Mesenteric fat pad (tissue), 1 donor: ENCODE data around the gene NF1. TPM values are rescaled to one million over a fixed set of nuclear protein-coding genes. Genes with fewer than 3 reads are reported as not detected.
"Not testable (repeated sequence)": the region's sequence is repeated elsewhere in the genome, so short reads cannot be mapped to it uniquely, and the experiment has no call there.

Source experiments
- DNase-seq: peaks from one replicate; pipeline ENCODE4 v3.0.0-alpha.2; 2020; ENCODE audit warnings: low spot score
- total RNA-seq: library from RNA; stranded (reverse); fragmentation: NEBNext Ultra II Directional; extraction: Animal tissue kit (Norgen Biotek cat#: 25700); gene quantifications from one replicate; pipeline ENCODE4 v1.2.1, GENCODE V29; 2021
- donor health status: DM: yes; HTN: yes; CAD: no.

NF1 gene
- total RNA-seq, 1 donor from 2014 or later: 55.8 TPM

DNA sequence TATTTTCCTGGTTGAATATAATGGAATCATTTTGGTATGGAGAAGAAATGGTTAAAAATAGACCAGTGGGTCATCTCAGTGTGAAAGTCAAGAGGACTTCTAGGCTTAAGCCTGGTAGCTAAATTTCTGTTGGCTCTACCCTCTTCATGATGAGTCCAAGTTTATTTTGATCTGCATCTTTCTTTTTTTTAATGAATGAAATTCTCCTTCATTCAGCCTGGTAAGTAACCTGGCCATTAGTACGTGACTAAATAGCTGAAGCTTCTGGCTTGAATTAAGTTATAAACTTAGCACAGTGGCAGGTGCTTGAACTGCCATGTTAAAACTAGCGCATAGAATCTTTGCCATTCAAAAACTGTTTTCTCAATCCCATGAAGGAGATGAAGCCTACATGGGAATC is 28.0 kb downstream of the NF1 start:
- no peak for DNase-seq

DNA sequence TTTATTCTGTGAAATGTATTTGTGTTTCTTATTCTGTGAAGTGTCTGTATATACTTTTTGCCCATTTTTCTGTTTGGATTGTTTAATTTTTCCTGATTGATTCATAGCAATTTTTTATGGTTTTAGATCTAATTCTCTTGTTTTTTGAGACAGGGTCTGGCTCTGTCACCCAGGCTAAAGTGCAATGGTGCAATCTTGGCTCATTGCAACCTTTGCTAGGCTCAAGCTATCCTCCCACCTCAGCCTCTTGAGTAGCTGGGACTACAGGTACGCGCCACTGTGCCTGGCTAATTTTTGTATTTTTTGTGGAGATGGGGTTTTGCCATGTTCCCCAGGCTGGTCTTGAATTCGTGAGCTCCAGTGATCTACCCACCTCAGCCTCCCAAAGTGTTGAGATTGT is 31.5 kb downstream of the NF1 start:
- DNase-seq: no peak

- DNase-seq: no peak
These were observed 33.5 kb downstream of the NF1 start for GRCh38 chr17:31128241-31128640.

GRCh38 chr17:31130286-31131224 is 35.8 kb downstream of the NF1 start:
- DNase-seq: no peak

- no peak for DNase-seq
These were observed 36.5 kb downstream of the NF1 start for GRCh38 chr17:31131299-31131698.

GRCh38 chr17:31132977-31133376 is 38.2 kb downstream of the NF1 start:
- DNase-seq: no peak

GRCh38 chr17:31134576-31134975 is 39.8 kb downstream of the NF1 start:
- DNase-seq: no peak

DNA sequence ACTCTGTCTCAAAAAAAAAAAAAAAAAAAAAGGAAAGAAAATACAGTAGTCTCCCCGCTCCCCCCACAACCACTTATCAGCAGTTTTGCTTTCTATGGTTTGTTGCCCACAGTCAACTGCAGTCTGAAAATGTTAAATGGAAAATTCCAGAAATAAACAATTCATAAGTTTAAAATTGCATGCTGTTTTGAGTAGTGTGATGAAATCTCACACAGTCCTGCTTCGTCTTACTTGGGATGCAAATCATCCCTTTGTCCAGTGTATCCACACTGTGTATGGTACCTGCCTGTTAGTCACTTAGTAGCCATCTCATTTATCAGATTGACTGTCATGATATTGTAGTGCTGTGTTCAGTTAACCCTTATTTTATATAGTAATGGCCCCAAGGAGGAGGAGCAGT is 41.5 kb downstream of the NF1 start:
- DNase-seq: no peak

DNA sequence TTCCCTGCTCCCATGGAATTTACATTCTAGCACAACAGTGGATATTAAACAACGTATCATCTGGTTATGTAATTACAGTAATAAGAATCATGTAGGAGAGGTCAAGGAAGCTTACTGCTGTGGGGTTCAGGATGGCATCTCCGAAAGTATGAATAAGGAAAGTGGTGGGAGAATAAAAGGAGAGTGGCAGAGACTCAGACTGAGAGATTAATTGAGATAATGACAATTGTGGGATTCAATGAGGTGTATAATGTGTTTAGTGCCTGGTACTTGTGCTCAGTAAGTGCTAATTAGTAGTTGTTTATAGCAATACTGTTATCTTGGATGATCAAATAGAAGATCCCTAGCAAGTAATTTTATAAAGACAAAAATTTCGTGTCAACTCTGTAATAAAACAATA is 45.3 kb downstream of the NF1 start:
- no peak for DNase-seq

GRCh38 chr17:31144428-31144827 is 49.7 kb downstream of the NF1 start:
- no peak for DNase-seq

- DNase-seq: no peak
These were observed 50.1 kb downstream of the NF1 start for GRCh38 chr17:31144836-31145235.

DNA sequence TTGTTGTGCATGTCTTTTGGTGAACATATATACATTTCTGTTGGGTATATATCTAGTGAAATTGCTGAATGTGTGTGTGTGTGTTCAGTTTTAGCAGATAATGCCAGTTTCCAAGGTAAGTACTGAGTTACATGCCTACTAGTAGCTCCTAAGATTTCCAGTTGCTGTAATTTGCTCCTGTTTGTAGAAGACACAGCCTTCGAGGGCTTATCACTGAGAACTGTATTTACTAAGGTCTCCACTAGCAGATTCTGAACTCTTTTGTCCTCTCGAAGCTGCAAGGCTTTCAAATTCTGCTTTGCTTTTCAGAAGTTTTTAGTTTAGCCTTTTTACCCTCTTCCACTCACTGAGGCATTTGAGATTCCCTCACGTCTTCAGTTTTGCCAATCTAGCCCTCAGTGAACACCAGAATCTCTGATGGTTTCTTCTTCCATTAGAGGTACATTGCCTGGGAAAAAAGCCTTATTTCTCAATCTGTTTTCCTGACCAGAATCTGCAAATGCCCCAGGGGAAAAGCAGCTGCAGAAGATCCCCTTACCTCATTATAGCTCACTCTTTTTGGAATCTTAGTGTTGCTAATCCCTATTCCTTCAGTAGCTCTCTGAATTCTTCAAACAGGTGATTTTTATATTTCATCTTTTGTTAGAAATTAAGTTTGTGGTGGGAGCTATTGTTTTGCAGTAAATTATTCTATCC is 52.9 kb downstream of the NF1 start:
- DNase-seq: no peak

DNA sequence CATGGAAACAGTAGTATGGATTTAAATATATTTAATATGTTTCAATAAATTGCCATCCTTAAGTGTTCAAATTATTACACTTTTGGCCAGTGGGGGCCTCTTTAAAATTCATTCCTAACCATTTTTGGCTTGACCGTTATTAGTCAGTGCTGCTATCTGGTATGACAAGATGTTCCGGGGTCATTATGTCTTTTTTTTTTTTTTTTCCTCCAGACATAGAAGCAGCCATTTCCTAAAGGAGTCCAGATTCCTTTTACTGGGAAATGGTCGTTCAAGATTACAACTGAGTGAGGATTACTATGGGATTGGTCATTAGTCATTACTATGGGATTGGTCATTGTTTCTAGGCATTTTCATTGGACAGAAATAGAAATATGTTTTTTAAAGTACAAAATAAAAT is 53.4 kb downstream of the NF1 start:
- no peak for DNase-seq

- DNase-seq: no peak
These were observed 57.5 kb downstream of the NF1 start for GRCh38 chr17:31152271-31152670.

GRCh38 chr17:31155208-31155810 is 60.5 kb downstream of the NF1 start:
- no peak for DNase-seq

DNA sequence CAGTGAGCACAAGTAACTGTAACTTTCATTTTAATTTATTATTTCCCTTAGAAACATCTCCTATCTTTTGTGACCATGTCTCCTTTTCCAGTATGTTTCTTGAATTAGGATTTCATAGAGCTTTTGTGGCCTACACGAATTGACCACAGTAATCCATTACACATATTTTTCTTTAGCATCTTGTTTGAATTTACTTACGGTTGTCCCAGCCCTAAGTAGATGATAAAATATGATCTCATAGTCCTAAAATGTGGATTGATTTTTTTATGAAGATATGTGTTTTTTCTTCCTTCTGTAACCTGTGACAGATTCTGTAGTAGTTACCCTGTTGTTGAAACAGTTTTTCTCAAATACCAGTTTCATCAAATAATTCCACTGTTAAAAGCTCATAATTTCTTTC is 61.5 kb downstream of the NF1 start:
- DNase-seq: no peak

DNA sequence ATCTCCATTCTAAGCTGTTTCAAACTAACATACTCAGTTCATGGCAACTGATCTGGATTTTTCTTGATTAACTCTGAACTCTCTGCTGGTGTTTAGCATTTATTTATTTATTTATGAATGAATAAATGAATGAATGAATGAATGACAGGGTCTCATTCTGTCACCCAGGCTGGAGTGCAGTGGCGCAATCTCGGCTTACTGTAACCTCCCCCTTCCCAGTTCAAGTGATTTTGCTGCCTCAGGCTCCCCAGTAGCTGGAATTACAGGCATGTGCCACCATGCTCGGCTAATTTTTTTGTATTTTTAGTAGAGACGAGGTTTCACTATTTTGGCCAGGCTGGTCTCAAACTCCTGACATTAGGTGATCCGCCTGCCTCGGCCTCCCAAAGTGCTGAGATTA is 62.1 kb downstream of the NF1 start:
- DNase-seq: not testable (repeated sequence)

DNA sequence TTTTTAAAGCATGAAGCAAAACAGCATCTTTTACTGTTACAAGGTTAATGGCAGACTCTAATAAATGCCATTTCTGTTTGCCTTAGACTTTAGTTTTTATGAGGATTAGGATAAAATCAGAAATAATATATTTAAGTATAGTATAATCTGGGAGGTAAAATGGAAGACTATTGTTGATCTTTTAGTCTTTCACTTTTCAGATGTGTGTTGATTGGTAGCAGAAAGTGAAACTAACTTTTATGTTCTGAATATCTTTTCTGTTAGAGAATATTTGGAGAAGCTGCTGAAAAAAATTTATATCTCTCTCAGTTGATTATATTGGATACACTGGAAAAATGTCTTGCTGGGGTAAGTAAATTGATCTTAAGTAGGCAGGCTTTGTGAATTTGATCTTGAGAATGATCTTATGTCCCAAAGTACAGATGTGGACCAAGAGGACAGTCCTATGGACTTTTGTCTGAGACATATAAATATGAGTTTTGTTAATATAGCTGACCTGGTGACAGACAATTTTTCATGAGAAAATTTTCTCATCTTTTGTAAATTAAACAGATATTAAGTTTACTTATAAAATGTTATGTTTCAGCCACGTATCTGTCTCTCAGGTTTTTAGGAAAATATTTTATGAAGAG is 64.1 kb downstream of the NF1 start:
- DNase-seq: no peak

- DNase-seq: no peak
These were observed 68.5 kb downstream of the NF1 start for GRCh38 chr17:31163091-31163781.

GRCh38 chr17:31167111-31167510 is 72.3 kb downstream of the NF1 start:
- no peak for DNase-seq

DNA sequence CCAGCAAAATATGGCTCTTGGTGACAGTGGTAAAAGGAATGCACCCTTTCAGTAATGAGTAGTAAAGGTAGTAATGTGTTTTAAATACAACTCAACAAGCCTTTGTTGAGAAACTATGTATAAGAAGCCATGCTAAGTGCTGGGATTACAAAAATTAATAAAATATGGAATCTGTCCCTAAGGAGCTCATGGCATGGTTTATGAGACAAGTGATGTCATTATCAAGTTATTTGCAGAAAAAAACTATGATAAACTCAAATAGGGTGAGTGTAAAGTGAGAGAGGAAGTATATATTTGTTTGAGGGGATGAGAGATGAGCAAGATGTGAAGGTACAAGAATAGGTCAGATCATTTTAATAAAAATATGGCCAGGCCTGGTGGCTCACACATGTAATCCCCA is 76.9 kb downstream of the NF1 start:
- no peak for DNase-seq
